B cell (primary cell): ENCODE data around the gene IARS1.

Experiments
- EZH2 ChIP-seq: IDR thresholded peaks from 2 replicates; pipeline ENCODE4 v1.6.1; 2012; ENCODE audit warnings: borderline replicate concordance, low read depth, mild to moderate bottlenecking, moderate library complexity, low read length; ENCODE audit not compliant: insufficient read depth, poor library complexity, severe bottlenecking
- TF ChIP-seq, protein P1 (sequence below): fragments of 200-600 bp; IDR thresholded peaks from one replicate; pipeline ENCODE4 v1.8.0; 2022; ENCODE audit warnings: antibody characterized with exemption, mild to moderate bottlenecking

DNA sequence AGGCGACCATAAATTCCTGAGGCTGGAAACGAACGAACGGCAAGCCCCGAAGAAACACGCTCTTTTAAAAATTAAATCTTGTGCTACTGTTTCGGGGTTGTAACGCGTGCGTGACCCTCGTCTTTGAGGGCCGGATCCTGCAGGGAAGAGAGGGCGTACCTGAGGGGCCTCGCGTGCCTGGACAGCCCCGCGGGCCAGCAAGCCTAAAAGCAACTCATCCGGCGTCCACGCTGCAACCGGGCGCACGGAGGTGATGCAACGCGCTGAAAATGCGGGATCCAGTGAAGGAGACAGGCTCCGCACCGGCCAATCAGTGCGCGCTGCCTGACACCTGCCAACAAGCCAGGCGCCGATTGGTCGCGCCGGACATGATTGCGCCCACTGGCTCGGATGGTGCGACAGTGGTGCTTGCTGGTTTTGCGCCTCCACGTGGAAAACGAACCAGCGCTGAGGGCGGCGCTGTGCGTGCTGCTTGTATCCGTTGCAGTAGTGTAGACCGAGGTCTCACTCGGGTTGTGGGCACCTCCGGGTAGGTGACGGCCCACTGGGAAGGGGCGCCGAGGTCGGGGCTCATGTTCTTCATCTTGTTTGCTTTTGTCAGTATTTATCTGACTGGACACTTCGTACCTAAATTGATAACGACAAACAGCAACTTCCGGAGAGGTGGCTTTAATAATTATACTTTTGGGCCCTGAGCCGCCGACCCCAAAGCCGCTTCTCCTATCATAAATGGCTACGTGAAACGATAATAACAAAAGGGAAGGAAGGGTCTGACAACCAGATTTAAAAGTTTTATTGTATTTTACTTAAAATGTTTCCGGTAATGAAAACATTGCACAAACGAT lies at the start of gene IARS1:
- TF ChIP-seq, protein P1, sequence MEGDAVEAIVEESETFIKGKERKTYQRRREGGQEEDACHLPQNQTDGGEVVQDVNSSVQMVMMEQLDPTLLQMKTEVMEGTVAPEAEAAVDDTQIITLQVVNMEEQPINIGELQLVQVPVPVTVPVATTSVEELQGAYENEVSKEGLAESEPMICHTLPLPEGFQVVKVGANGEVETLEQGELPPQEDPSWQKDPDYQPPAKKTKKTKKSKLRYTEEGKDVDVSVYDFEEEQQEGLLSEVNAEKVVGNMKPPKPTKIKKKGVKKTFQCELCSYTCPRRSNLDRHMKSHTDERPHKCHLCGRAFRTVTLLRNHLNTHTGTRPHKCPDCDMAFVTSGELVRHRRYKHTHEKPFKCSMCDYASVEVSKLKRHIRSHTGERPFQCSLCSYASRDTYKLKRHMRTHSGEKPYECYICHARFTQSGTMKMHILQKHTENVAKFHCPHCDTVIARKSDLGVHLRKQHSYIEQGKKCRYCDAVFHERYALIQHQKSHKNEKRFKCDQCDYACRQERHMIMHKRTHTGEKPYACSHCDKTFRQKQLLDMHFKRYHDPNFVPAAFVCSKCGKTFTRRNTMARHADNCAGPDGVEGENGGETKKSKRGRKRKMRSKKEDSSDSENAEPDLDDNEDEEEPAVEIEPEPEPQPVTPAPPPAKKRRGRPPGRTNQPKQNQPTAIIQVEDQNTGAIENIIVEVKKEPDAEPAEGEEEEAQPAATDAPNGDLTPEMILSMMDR = peak; percentile 19
- no peak for TF ChIP-seq EZH2
